ENCODE measurements around the gene RASL10B.

The RASL10B gene

GRCh38 chr17:35768797-35769196, 37.4 kb downstream of the RASL10B start:
- H3K27ac ChIP-seq (replicated peaks) = no peak overlapping the region
- DNase-seq (ENCODE audit: low read depth in 1 of 2, low spot score in 1 of 2) = no peak
- TF ChIP-seq CTCF (IDR thresholded peaks at IDR 0.05; ENCODE audit: insufficient read depth, low read length) (no peak), POLR2AphosphoS5 (IDR thresholded peaks at IDR 0.05; ENCODE audit: low read depth) (no peak), GABPA (IDR thresholded peaks at IDR 0.05; ENCODE audit: low read depth) (no peak), SPI1 (IDR thresholded peaks at IDR 0.05; ENCODE audit: borderline replicate concordance, low read depth) (no peak)
- H3K4me3 ChIP-seq (replicated peaks; ENCODE audit: insufficient read depth, low read length) = no peak overlapping the region
- H3K27me3 ChIP-seq (ENCODE audit: insufficient read depth, poor library complexity, severe bottlenecking) = peaks cover 6% of the 10 kb centered on the region

- peaks cover 6% of the 10 kb centered on the region for H3K27me3 ChIP-seq (ENCODE audit: insufficient read depth, poor library complexity, severe bottlenecking)
- H3K27ac ChIP-seq (replicated peaks) = no peak overlapping the region
- DNase-seq (ENCODE audit: low read depth in 1 of 2, low spot score in 1 of 2) = no peak
- H3K4me3 ChIP-seq (replicated peaks; ENCODE audit: insufficient read depth, low read length) = no peak overlapping the region
- TF ChIP-seq SPI1 (IDR thresholded peaks at IDR 0.05; ENCODE audit: borderline replicate concordance, low read depth) (no peak), CTCF (IDR thresholded peaks at IDR 0.05; ENCODE audit: insufficient read depth, low read length) (no peak), GABPA (IDR thresholded peaks at IDR 0.05; ENCODE audit: low read depth) (no peak), POLR2AphosphoS5 (IDR thresholded peaks at IDR 0.05; ENCODE audit: low read depth) (no peak), REST (IDR thresholded peaks at IDR 0.05; ENCODE audit: insufficient replicate concordance, low read depth) (no peak)
Measured at GRCh38 chr17:35769895-35770486, 38.6 kb downstream of the RASL10B start.

GRCh38 chr17:35773129-35773528, 41.7 kb downstream of the RASL10B start:
- Histone ChIP-seq H3K4me3 (replicated peaks; ENCODE audit: insufficient read depth, low read length) (no peak overlapping the region), H3K27ac (replicated peaks) (no peak overlapping the region), H3K27me3 (ENCODE audit: insufficient read depth, poor library complexity, severe bottlenecking) (peaks cover 4% of the 10 kb centered on the region)
- TF ChIP-seq CTCF (IDR thresholded peaks at IDR 0.05; ENCODE audit: insufficient read depth, low read length) = no peak
- no peak for DNase-seq (ENCODE audit: low read depth in 1 of 2, low spot score in 1 of 2)

- peaks cover 4% of the 10 kb centered on the region for H3K27me3 ChIP-seq (ENCODE audit: insufficient read depth, poor library complexity, severe bottlenecking)
- TF ChIP-seq CTCF (IDR thresholded peaks at IDR 0.05; ENCODE audit: insufficient read depth, low read length) (no peak), GABPA (IDR thresholded peaks at IDR 0.05; ENCODE audit: low read depth) (no peak), REST (IDR thresholded peaks at IDR 0.05; ENCODE audit: insufficient replicate concordance, low read depth) (no peak), SPI1 (IDR thresholded peaks at IDR 0.05; ENCODE audit: borderline replicate concordance, low read depth) (no peak), POLR2AphosphoS5 (IDR thresholded peaks at IDR 0.05; ENCODE audit: low read depth) (no peak)
- H3K27ac ChIP-seq (replicated peaks) = no peak overlapping the region
- DNase-seq (ENCODE audit: low read depth in 1 of 2, low spot score in 1 of 2) = no peak
- H3K4me3 ChIP-seq (replicated peaks; ENCODE audit: insufficient read depth, low read length) = no peak overlapping the region
Measured at GRCh38 chr17:35773679-35774425, 42.4 kb downstream of the RASL10B start.

Data from HL-60 (cell line).